Calu3 (cell line): Measurements from ENCODE around the gene AUH. TPM values are rescaled to one million over a fixed set of nuclear protein-coding genes. Genes with fewer than 3 reads are reported as not detected.

ENCODE experiments used
- BruUV-seq: library from RNA; stranded (reverse); fragments of 400-500 nt; replicated peaks from 2 replicates; lab custom pipeline; 2021; lab: Mats Ljungman, UMichigan
- CTCF ChIA-PET: fragments of 300-600 bp; sonication (Branson Sonifier 250); formaldehyde crosslinking; loops from one replicate; lab custom pipeline; 2022; ENCODE audit warnings: antibody characterized with exemption; lab: Charles Lee
- DNase-seq: peaks from one replicate; pipeline ENCODE4 v3.0.0; 2022
- H3K27ac Mint-ChIP-seq: one replicate; pipeline ENCODE4 v1.8.0; 2022; ENCODE audit warnings: mixed read lengths; ENCODE audit not compliant: unreplicated experiment
- H3K27me3 Mint-ChIP-seq: one replicate; pipeline ENCODE4 v1.8.0; 2022; ENCODE audit warnings: mixed read lengths; ENCODE audit not compliant: unreplicated experiment
- H3K36me3 Mint-ChIP-seq: one replicate; pipeline ENCODE4 v1.8.0; 2022; ENCODE audit warnings: mild to moderate bottlenecking, moderate library complexity, mixed read lengths; ENCODE audit not compliant: insufficient read depth, unreplicated experiment
- H3K4me1 Mint-ChIP-seq: one replicate; pipeline ENCODE4 v1.8.0; 2022; ENCODE audit warnings: mild to moderate bottlenecking, low read depth, mixed read lengths; ENCODE audit not compliant: unreplicated experiment
- H3K4me3 Mint-ChIP-seq: one replicate; pipeline ENCODE4 v1.8.0; 2022; ENCODE audit warnings: mild to moderate bottlenecking, low read depth, moderate library complexity, mixed read lengths; ENCODE audit not compliant: unreplicated experiment
- H3K9me3 Mint-ChIP-seq: one replicate; pipeline ENCODE4 v1.8.0; 2022; ENCODE audit warnings: low read depth, mixed read lengths; ENCODE audit not compliant: unreplicated experiment
- intact Hi-C: fragments of 100-400 bp; cut with micrococcal nuclease; formaldehyde crosslinking; loops from one replicate; pipeline ENCODE4 v1.10.0; 2022; ENCODE audit not compliant: unreplicated experiment
- total RNA-seq: library from RNA; stranded (reverse); gene quantifications from 2 replicates; pipeline ENCODE4 v1.2.3, GENCODE V29; 2022
- TF ChIP-seq, protein P1 (sequence below): fragments of 200-600 bp; IDR thresholded peaks from one replicate; pipeline ENCODE4 v1.8.0; 2022; ENCODE audit warnings: antibody characterized with exemption; ENCODE audit not compliant: unreplicated experiment

AUH gene
- total RNA-seq, 1 experiment from 2014 or later: 13.4 TPM

DNA sequence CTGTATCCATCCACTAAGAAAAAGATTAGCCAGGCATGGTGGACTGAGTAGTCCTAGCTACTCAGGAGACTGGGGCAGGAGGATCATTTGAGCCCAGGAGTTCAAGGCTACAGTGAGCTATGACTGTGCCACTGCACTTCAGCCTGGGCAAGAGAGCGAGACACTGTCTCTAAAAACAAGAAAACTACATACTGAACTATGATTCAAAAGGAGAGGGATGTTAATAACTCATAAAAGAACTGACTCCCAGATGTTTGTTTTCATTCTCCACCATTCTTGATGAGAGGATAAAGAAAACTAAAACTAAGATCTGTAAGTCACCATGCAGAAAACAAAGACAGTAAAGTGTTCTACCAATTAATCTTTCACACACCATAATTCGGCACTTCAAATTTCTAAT is 53.5 kb downstream of the AUH start:
- H3K27me3 Mint-ChIP-seq: no peaks in the 10 kb centered on the region
- TF ChIP-seq, protein P1, sequence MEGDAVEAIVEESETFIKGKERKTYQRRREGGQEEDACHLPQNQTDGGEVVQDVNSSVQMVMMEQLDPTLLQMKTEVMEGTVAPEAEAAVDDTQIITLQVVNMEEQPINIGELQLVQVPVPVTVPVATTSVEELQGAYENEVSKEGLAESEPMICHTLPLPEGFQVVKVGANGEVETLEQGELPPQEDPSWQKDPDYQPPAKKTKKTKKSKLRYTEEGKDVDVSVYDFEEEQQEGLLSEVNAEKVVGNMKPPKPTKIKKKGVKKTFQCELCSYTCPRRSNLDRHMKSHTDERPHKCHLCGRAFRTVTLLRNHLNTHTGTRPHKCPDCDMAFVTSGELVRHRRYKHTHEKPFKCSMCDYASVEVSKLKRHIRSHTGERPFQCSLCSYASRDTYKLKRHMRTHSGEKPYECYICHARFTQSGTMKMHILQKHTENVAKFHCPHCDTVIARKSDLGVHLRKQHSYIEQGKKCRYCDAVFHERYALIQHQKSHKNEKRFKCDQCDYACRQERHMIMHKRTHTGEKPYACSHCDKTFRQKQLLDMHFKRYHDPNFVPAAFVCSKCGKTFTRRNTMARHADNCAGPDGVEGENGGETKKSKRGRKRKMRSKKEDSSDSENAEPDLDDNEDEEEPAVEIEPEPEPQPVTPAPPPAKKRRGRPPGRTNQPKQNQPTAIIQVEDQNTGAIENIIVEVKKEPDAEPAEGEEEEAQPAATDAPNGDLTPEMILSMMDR: no peak
- no peak overlapping the region for H3K4me3 Mint-ChIP-seq
- H3K27ac Mint-ChIP-seq: no peak overlapping the region
- peaks cover 33% of the 10 kb centered on the region for H3K4me1 Mint-ChIP-seq
- DNase-seq: no peak
- H3K9me3 Mint-ChIP-seq: no peaks in the 10 kb centered on the region
- no TSS peak for BruUV-seq
- peaks cover 7% of the 10 kb centered on the region for H3K36me3 Mint-ChIP-seq
- CTCF ChIA-PET: no interaction called here
- intact Hi-C loops: no loop called here

DNA sequence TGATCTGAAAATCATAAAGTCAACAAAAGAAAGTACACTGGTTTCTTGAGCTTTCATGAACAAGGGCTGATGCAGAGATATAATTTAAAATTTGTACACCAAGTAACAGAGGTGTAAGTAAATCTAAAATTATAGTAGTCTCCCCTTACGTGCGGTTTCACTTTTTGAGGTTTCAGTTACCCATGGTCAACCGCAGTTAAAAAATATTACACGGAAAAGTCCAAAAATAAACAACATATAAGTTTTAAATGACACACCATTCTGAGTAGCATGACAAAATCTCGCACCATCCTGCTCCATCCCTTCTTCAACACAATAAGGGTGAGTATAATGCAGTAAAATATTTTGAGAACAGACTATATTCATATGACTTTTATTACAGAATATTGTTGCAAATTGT is 54.4 kb downstream of the AUH start:
- CTCF ChIA-PET: no interaction called here
- DNase-seq: no peak
- BruUV-seq: no TSS peak
- Mint-ChIP-seq H3K36me3 (no peaks in the 10 kb centered on the region), H3K9me3 (no peaks in the 10 kb centered on the region), H3K27ac (no peak overlapping the region), H3K27me3 (no peaks in the 10 kb centered on the region), H3K4me3 (no peak overlapping the region), H3K4me1 (peaks cover 25% of the 10 kb centered on the region)
- intact Hi-C loops: no loop called here
- TF ChIP-seq, protein P1: no peak

DNA sequence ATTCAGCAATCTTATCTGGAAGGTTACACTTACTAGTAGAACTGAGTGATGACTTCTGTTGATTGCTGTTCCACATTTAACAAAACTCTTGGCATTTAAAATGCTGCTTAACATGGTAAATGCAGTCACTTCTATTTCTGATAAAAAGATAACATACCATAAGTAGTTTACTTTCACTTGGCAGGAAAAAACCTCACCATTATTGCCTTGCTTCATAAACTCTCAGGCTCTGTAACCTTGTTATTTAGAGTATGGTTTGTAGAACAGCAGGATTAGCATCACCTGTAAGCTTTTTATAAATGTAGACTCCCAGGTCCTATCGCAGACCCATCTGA is 55.5 kb downstream of the AUH start:
- TF ChIP-seq, protein P1: no peak
- H3K4me1 Mint-ChIP-seq: peaks cover 25% of the 10 kb centered on the region
- no peak for DNase-seq
- H3K27me3 Mint-ChIP-seq: no peaks in the 10 kb centered on the region
- intact Hi-C loops: no loop called here
- H3K9me3 Mint-ChIP-seq: no peaks in the 10 kb centered on the region
- H3K36me3 Mint-ChIP-seq: no peaks in the 10 kb centered on the region
- BruUV-seq: no TSS peak
- no peak overlapping the region for H3K4me3 Mint-ChIP-seq
- CTCF ChIA-PET: no interaction called here
- no peak overlapping the region for H3K27ac Mint-ChIP-seq

- no peak overlapping the region for H3K4me3 Mint-ChIP-seq
- H3K27me3 Mint-ChIP-seq: no peaks in the 10 kb centered on the region
- no peak for DNase-seq
- peaks cover 25% of the 10 kb centered on the region for H3K4me1 Mint-ChIP-seq
- H3K27ac Mint-ChIP-seq: no peak overlapping the region
- H3K9me3 Mint-ChIP-seq: no peaks in the 10 kb centered on the region
- intact Hi-C loops: no loop called here
- H3K36me3 Mint-ChIP-seq: no peaks in the 10 kb centered on the region
- no TSS peak for BruUV-seq
- TF ChIP-seq, protein P1: no peak
- CTCF ChIA-PET: no interaction called here
These were observed 56.0 kb downstream of the AUH start for GRCh38 chr9:91305596-91306295.
